ENCODE data around the gene FBXL7.

GRCh38 chr5:15604986-15605385, 105.0 kb downstream of the FBXL7 start:
- TF ChIP-seq CTCF (IDR thresholded peaks at IDR 0.05; ENCODE audit: low read depth, low read length, poor library complexity, severe bottlenecking) (no peak), EZH2phosphoT487 (IDR thresholded peaks at IDR 0.05; ENCODE audit: borderline replicate concordance, low read length) (no peak)
